ENCODE results near the gene CXorf49.
"Not testable (repeated sequence)": the region's sequence is repeated elsewhere in the genome, so short reads cannot be mapped to it uniquely, and the experiment has no call there.

GRCh38 chrX:71676068-71676795 lies 41.9 kb downstream of the CXorf49 start:
- TF ChIP-seq CTCF, POLR2AphosphoS5 (IDR thresholded peaks at IDR 0.05): not testable (repeated sequence)
